Retinal pigment epithelial cell (primary cell): ENCODE data around the gene RABL3.
"Not testable (repeated sequence)": the region's sequence is repeated elsewhere in the genome, so short reads cannot be mapped to it uniquely, and the experiment has no call there.

Source experiments
- DNase-seq: peaks from one replicate; pipeline ENCODE4 v3.0.0-alpha.2; 2010; ENCODE audit warnings: low read depth
- H3K4me3 ChIP-seq: 2 replicates; pipeline ENCODE4 v1.5.1; 2011; ENCODE audit warnings: mild to moderate bottlenecking, low read length, control low read depth, moderate library complexity
- TF ChIP-seq, protein P1 (sequence below): conservative IDR thresholded peaks from 2 replicates; pipeline ENCODE4 v1.5.1; 2011; ENCODE audit warnings: low read depth, low read length, control low read depth, inconsistent platforms

RABL3 gene

DNA sequence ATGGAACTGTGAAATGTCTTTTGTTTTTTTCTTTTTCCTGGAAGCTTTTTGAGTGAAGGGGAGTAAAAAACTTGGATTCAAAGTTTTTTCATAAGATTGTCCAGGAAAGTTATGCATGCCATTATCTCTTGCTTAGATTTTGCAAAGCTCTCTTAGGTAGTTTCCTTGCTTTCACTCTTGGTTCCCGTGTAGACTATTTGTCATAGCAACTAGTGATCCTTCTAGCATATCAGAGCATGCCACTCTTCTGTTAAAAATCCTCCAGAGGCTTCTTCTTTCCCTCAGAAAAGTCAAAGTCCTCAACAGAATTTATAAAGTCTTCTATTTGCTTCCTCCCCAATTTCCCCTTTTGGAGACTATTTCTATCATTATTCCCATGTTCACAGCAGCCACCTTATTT lies 21.3 kb upstream of the RABL3 start:
- TF ChIP-seq, protein P1, sequence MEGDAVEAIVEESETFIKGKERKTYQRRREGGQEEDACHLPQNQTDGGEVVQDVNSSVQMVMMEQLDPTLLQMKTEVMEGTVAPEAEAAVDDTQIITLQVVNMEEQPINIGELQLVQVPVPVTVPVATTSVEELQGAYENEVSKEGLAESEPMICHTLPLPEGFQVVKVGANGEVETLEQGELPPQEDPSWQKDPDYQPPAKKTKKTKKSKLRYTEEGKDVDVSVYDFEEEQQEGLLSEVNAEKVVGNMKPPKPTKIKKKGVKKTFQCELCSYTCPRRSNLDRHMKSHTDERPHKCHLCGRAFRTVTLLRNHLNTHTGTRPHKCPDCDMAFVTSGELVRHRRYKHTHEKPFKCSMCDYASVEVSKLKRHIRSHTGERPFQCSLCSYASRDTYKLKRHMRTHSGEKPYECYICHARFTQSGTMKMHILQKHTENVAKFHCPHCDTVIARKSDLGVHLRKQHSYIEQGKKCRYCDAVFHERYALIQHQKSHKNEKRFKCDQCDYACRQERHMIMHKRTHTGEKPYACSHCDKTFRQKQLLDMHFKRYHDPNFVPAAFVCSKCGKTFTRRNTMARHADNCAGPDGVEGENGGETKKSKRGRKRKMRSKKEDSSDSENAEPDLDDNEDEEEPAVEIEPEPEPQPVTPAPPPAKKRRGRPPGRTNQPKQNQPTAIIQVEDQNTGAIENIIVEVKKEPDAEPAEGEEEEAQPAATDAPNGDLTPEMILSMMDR: no peak
- DNase-seq: no peak
- no peak overlapping the region for H3K4me3 ChIP-seq

DNA sequence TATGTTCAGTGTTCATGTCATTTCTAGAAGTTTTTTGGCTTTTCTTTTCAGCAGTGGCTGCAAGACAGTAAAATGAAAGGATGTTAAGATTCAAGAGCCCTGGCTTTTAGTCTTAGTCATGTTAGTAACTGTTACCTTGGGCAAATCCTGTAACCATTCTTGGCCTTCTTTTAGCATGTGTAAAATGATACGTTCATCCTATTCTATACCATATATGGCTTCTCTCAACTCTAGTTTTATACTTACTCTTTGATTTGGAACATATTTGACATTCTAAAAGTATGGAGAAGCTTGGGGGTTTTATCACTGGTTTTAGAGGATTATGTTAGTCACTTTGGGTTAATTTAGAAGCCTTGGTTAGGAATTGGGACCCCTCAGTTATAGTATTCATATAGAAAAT lies 20.3 kb upstream of the RABL3 start:
- no peak overlapping the region for H3K4me3 ChIP-seq
- TF ChIP-seq, protein P1: no peak
- DNase-seq: no peak

DNA sequence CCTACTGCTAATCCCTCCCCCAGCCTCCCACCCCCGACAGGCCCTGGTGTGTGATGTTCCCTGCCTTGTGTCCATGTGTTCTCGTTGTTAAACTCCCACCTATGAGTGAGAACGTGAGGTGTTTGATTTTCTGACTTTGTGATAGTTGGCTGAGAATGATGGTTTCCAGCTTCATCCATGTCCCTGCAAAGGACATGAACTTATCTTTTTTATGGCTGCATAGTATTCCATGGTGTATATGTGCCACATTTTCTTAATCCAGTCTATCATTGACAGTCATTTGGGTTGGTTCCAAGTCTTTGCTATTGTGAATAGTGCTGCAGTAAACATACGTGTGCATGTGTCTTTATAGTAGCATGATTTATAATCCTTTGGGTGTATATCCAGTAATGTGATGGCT lies 16.2 kb upstream of the RABL3 start:
- DNase-seq, H3K4me3 ChIP-seq: not testable (repeated sequence)

DNA sequence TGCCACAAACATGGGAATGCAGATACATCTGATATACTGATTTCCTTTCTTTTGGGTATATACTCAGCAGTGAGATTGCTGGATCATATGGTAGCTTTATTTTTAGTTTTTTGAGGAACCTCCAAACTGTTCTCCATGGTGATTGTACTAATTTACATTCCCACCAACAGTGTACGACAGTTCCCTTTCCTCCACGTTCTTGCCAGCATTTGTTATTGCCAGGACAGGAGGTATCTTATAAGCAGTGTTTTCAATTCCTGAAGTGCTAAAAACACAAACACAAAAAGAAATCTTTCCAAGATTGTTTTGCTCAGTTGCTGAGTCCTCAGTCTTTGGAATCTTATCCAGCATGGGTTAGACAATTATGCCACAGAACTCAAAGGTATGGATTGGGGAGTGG lies 13.7 kb upstream of the RABL3 start:
- no peak for DNase-seq
- no peak overlapping the region for H3K4me3 ChIP-seq
- TF ChIP-seq, protein P1: no peak

DNA sequence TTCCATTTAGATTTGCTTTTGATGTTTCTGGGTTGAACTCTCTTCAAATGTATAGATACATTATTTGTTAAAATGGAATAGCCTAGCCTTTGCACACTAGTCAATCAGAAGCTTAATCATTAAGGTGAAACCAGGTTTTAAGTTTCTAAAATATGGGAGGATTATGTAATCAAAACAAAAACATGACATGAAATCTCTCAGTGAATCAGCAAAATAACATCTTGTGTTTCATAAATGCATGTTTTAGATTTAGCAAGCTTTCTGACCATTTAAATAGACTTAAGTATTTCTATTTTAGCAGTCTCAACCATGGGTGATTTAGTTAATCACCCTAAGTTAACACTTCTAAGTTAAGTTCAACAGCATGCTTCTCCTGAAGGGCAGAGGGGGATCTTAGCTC lies 11.5 kb upstream of the RABL3 start:
- H3K4me3 ChIP-seq: no peak overlapping the region
- no peak for DNase-seq
- TF ChIP-seq, protein P1: no peak

DNA sequence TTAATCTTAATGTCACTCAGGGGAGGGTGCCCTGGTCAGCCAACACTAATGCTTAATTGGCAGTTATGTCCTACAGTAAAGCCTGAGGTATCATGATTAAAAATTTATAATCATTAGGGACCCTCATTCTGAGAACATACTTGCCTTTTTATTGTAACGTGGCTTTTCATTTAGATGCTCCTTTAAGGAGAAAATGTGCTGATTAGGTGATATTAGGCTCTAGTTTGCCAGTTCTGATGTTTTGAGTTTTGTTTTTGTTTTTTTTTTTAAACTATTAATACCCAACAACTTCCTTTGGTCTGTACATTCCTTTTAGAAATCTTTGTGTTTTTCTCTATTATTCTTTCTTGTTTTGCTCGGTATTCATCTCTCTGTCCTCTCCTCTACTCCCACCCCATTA lies 10.5 kb upstream of the RABL3 start:
- no peak for DNase-seq
- TF ChIP-seq, protein P1: no peak
- H3K4me3 ChIP-seq: no peak overlapping the region

DNA sequence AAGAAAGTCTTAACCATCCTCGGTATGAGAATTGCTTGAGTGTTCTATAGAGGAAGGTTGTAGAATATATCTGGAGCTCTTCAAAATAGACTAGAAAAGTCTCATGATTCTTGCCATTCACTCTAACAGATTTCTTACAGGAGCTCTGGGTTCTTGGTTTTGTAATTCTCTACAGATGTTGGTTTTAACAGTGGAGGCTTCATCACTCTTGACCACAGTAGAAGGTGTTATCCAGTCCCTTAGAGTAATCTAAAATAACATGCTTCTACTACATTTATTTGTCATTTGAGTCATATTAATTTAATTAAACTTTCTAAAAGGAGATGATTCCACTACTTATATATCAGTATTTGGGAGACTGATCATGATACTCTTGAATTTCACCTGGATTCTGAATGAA lies 9.9 kb upstream of the RABL3 start:
- H3K4me3 ChIP-seq: no peak overlapping the region
- TF ChIP-seq, protein P1: no peak
- DNase-seq: no peak

DNA sequence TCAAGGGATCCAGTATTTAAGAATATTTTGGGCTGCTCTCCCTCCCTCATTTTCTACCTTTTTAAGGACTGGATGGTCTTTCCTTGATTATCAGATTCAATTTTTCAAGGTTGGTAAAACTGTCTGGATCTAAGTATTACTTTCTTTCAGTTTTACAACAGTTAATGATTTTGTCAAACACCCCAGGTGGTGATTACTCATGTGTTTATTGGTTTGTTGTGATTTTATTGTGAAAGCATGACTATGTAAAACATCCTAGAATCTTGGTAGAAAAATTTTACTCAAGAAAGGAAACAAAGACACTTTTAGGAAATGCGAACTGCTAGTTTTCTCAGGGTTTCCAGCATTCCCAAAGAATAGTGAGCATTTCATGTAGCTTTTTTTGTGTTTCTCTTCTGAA lies 7.5 kb upstream of the RABL3 start:
- no peak for DNase-seq
- H3K4me3 ChIP-seq: no peak overlapping the region
- TF ChIP-seq, protein P1: no peak
